Measurements from ENCODE around the gene USF1. TPM values are rescaled to one million over a fixed set of nuclear protein-coding genes. Genes with fewer than 3 reads are reported as not detected.
"Not testable (repeated sequence)": the region's sequence is repeated elsewhere in the genome, so short reads cannot be mapped to it uniquely, and the experiment has no call there.

USF1 gene
- polyA plus RNA-seq, 1 donor (not counting 4 experiments of a cell fraction or from before 2014, with no cell fraction given), result 31.6 TPM

DNA sequence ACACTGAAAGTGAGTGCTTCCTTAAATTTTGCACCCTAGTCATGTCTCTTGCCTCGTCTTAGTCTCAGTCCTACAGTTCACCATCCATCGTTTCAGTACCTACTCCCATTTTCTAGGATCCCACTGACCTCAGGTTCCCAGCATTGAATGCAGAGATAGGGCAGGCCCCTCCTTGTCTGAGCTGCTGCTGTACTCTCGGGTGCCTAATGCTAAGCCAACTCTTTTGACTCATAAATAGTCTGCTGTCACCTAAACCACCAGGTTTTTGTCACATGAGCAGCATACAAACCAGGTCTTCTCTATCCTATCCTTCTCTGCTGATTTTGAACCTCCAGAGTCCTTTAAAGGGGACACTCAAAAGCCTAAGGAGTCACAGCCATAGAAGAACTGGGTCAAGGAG is 20.9 kb upstream of the USF1 start:
- dilution Hi-C loops (cut with MboI; ENCODE audit: extremely low pct_ligation_motif_present, low sequenced_read_pairs), result no loop called here

DNA sequence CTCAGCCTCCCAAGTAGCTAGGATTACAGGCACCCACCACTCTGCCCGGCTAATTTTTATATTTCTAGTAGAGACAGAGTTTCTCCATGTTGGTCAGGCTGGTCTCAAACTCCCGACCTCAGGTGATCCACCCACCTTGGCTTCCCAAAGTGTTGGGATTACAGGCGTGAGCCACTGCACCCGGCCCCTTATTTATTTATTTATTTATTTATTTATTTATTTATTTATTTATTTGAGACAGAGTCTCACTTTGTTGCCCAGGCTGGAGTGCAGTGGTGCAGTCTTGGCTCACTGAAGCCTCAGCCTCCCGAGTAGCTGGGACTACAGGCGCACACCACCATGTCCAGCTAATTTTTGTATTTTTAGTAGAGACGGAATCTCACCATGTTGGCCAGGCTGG is 19.9 kb upstream of the USF1 start:
- FAIRE-seq; dilution Hi-C loops (cut with MboI; ENCODE audit: extremely low pct_ligation_motif_present, low sequenced_read_pairs): not testable (repeated sequence)

More for the DNA sequence above, 20.9 kb upstream of the USF1 start:
- Histone ChIP-seq H3K9me1 (ENCODE audit: control insufficient read depth, extremely low read depth, insufficient read depth, low read length) (no peaks in the 10 kb centered on the region), H3K79me2 (ENCODE audit: control insufficient read depth, insufficient read depth, low read length) (no peaks in the 10 kb centered on the region), H2AFZ (ENCODE audit: control insufficient read depth, low read length) (no peak overlapping the region), H3K4me1 (ENCODE audit: control insufficient read depth, extremely low read depth, insufficient read depth, low read length) (peaks cover 17% of the 10 kb centered on the region), H3K36me3 (ENCODE audit: control insufficient read depth in 2 of 2, extremely low read depth in 1 of 2, insufficient read depth in 2 of 2, low read length in 2 of 2) (no peaks in the 10 kb centered on the region), H4K20me1 (ENCODE audit: control insufficient read depth, extremely low read depth, insufficient read depth, low read length) (no peaks in the 10 kb centered on the region), H3K27ac (ENCODE audit: control insufficient read depth, insufficient read depth, low read length) (no peak overlapping the region), H3K9me3 (ENCODE audit: control insufficient read depth, low read depth, low read length) (no peaks in the 10 kb centered on the region), H3K4me2 (ENCODE audit: control insufficient read depth, extremely low read depth, insufficient read depth, low read depth, low read length) (no peak overlapping the region), H3K9ac (ENCODE audit: control insufficient read depth, extremely low read depth, insufficient read depth, low read length) (no peak overlapping the region), H3K27me3 (ENCODE audit: control insufficient read depth, extremely low read depth, insufficient read depth, low read length) (no peaks in the 10 kb centered on the region), H3K4me3 (ENCODE audit: control insufficient read depth in 2 of 3, extremely low read depth in 1 of 3, insufficient read depth in 2 of 3, low read depth in 1 of 3, low read length in 3 of 3) (no peak overlapping the region)
- DNase-seq (ENCODE audit: low read depth, low spot score) (no peak), FAIRE-seq (no peak)
- TF ChIP-seq, protein P1, sequence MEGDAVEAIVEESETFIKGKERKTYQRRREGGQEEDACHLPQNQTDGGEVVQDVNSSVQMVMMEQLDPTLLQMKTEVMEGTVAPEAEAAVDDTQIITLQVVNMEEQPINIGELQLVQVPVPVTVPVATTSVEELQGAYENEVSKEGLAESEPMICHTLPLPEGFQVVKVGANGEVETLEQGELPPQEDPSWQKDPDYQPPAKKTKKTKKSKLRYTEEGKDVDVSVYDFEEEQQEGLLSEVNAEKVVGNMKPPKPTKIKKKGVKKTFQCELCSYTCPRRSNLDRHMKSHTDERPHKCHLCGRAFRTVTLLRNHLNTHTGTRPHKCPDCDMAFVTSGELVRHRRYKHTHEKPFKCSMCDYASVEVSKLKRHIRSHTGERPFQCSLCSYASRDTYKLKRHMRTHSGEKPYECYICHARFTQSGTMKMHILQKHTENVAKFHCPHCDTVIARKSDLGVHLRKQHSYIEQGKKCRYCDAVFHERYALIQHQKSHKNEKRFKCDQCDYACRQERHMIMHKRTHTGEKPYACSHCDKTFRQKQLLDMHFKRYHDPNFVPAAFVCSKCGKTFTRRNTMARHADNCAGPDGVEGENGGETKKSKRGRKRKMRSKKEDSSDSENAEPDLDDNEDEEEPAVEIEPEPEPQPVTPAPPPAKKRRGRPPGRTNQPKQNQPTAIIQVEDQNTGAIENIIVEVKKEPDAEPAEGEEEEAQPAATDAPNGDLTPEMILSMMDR (optimal IDR thresholded peaks at IDR 0.05 in 1 of 3, IDR thresholded peaks at IDR 0.05 in 1 of 3, conservative IDR thresholded peaks at IDR 0.05 in 1 of 3; ENCODE audit: extremely low read depth in 1 of 3, insufficient read depth in 2 of 3, low read length in 3 of 3), result no peak
- TF ChIP-seq EZH2 (IDR thresholded peaks at IDR 0.05; ENCODE audit: low read length), result no peak

DNA sequence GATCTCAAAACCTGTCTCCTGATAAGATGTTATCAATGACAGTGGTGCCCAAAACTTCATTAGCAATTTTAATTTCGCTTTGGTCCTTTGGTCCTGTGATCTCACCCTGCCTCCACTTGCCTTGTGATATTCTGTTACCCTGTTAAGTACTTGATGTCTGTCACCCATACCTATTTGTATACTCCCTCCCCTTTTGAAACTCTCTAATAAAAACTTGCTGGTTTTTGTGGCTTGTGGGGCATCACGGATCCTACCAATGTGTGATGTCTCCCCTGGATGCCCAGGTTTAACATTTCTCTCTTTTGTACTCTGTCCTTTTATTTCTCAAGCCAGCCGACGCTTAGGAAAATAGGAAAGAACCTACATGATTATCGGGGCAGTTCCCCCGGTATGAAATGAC is 18.2 kb upstream of the USF1 start:
- not testable (repeated sequence) for FAIRE-seq

More for the DNA sequence above, 19.9 kb upstream of the USF1 start:
- not testable (repeated sequence) for DNase-seq (ENCODE audit: low read depth, low spot score); H4K20me1 ChIP-seq (ENCODE audit: control insufficient read depth, extremely low read depth, insufficient read depth, low read length); H3K9me1 ChIP-seq (ENCODE audit: control insufficient read depth, extremely low read depth, insufficient read depth, low read length); H3K9me3 ChIP-seq (ENCODE audit: control insufficient read depth, low read depth, low read length); H3K4me3 ChIP-seq (ENCODE audit: control insufficient read depth in 2 of 3, extremely low read depth in 1 of 3, insufficient read depth in 2 of 3, low read depth in 1 of 3, low read length in 3 of 3); H3K4me2 ChIP-seq (ENCODE audit: control insufficient read depth, extremely low read depth, insufficient read depth, low read depth, low read length); H2AFZ ChIP-seq (ENCODE audit: control insufficient read depth, low read length); H3K79me2 ChIP-seq (ENCODE audit: control insufficient read depth, insufficient read depth, low read length); H3K36me3 ChIP-seq (ENCODE audit: control insufficient read depth in 2 of 2, extremely low read depth in 1 of 2, insufficient read depth in 2 of 2, low read length in 2 of 2); H3K27ac ChIP-seq (ENCODE audit: control insufficient read depth, insufficient read depth, low read length); H3K27me3 ChIP-seq (ENCODE audit: control insufficient read depth, extremely low read depth, insufficient read depth, low read length); H3K9ac ChIP-seq (ENCODE audit: control insufficient read depth, extremely low read depth, insufficient read depth, low read length)
- peaks cover 12% of the 10 kb centered on the region for H3K4me1 ChIP-seq (ENCODE audit: control insufficient read depth, extremely low read depth, insufficient read depth, low read length)

More for the DNA sequence above, 18.2 kb upstream of the USF1 start:
- H3K4me2 ChIP-seq (ENCODE audit: control insufficient read depth, extremely low read depth, insufficient read depth, low read depth, low read length); dilution Hi-C loops (cut with MboI; ENCODE audit: extremely low pct_ligation_motif_present, low sequenced_read_pairs); H3K9me3 ChIP-seq (ENCODE audit: control insufficient read depth, low read depth, low read length); H3K27me3 ChIP-seq (ENCODE audit: control insufficient read depth, extremely low read depth, insufficient read depth, low read length); H3K9me1 ChIP-seq (ENCODE audit: control insufficient read depth, extremely low read depth, insufficient read depth, low read length); H4K20me1 ChIP-seq (ENCODE audit: control insufficient read depth, extremely low read depth, insufficient read depth, low read length); H2AFZ ChIP-seq (ENCODE audit: control insufficient read depth, low read length); H3K4me3 ChIP-seq (ENCODE audit: control insufficient read depth in 2 of 3, extremely low read depth in 1 of 3, insufficient read depth in 2 of 3, low read depth in 1 of 3, low read length in 3 of 3); H3K27ac ChIP-seq (ENCODE audit: control insufficient read depth, insufficient read depth, low read length); H3K4me1 ChIP-seq (ENCODE audit: control insufficient read depth, extremely low read depth, insufficient read depth, low read length); DNase-seq (ENCODE audit: low read depth, low spot score); H3K9ac ChIP-seq (ENCODE audit: control insufficient read depth, extremely low read depth, insufficient read depth, low read length); H3K79me2 ChIP-seq (ENCODE audit: control insufficient read depth, insufficient read depth, low read length); H3K36me3 ChIP-seq (ENCODE audit: control insufficient read depth in 2 of 2, extremely low read depth in 1 of 2, insufficient read depth in 2 of 2, low read length in 2 of 2): not testable (repeated sequence)

Data from keratinocyte (primary cell).